Colon (tissue), 2 donors: ENCODE measurements around the gene PTPN14.

ENCODE experiments used
- FAIRE-seq: peaks from 2 replicates; lab custom pipeline; 2012; peaks lifted over from hg19 to GRCh38; lab: Jason Lieb, UNC
- donor health status: control.
- donor health status: control.

The PTPN14 gene

DNA sequence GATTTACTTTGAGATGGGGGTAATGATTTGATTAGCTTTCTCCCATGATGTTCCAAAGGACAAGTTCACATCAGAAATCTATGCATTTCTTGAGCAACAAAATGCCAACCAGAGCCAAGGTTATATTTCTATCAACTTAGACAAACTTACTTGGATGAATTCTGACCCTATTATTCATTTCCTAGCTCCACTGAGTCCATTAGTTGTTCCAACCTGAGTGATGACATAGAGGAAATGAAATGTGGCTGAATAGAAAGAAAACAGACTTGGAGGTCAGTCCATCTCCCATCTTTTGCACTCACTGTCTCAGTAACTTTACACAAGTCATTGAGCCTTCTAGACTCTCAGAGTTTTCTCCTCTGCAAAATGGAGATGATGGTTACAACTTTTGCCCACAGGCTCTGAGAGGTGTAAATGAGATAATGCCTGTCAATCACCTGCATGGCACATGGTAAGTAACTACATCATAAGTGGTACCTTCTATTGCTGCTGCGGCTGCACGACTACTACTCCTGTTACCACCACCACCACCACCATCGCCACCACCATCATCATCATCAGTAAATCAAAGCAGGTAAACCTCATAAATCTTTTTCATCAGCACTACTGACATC lies 98.2 kb downstream of the PTPN14 start:
- no peak for FAIRE-seq

DNA sequence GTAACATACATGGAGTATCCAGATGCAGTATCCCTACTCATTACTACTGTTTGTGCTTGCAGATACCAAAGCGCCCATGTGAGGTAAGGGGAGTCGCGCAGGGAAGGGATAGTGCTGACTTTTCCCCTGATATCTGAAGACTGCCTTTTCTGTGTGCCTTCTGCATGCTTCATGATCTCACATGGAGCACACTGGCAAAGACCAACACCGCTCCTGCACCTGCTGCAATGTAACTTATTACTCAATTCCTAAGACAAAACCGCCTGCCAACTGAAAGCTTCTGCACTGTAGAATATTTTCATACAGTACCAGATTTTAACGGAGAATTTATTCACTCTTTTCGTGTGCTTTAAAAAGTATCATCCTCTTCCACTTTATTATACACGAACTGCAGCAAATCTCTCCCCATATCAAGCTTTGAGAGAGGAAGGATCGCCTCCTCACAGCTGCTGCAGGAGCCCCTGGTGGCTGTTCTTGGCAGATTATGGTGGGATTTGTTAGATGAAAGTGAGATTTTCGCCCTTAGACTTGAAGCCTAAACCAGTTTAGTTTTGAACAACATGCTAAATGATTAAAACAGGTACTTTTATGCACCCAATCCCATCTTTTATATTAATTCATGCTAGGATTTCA lies 99.1 kb downstream of the PTPN14 start:
- no peak for FAIRE-seq

DNA sequence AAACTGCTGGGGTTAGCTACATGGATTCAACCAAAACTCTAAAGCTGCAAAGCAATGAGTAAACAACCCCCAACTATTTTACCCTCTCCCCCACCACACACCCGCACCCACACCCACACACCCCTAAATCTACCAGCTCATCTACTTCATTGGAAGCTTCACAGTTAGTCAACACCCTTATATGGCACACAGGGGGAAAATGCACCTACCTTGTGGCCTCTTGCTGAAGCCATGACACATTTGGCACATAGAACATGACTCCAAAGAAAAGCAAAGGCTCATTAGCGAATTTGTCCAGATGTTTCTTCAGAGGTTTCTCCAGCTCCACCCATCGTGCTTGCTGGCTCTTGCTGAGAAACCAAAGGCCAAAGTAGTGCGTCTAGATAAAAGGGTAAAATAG lies 99.8 kb downstream of the PTPN14 start:
- no peak for FAIRE-seq

DNA sequence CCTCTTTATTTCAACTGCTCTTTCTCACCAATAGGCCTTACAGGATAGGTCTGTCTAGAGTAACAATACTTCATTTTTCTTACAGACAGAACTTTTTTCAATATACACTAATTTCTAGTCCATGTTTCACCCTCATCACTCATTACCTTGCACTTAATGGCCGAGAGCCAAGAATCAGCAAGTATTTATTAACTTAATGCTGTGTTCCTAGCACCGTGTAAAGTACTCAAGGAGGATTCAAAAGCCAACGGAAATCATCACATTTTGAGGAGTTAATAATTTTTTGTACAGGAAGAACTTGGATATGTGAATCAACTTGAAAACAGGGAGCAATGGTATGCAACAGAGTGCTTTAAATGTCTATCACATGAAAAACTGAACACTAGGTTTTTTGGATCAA lies 102.0 kb downstream of the PTPN14 start:
- no peak for FAIRE-seq

DNA sequence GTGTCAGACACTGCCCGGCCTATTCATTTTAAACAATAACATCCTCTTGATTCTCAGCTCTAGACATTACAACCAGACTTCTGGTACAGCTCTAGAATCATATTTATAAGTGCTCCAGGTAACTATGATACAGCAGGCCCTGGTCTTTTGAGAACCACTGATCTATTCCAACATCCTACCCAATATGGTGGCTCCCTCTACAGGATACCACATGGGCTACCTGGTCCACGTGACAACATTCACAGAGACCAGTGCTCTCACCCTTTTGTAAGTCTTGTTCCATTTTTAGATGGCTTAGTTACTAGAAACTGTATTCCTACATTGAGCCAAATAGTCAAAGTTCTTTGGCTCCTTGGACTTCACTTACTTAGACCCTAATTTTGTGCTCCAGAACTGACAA lies 102.9 kb downstream of the PTPN14 start:
- no peak for FAIRE-seq

DNA sequence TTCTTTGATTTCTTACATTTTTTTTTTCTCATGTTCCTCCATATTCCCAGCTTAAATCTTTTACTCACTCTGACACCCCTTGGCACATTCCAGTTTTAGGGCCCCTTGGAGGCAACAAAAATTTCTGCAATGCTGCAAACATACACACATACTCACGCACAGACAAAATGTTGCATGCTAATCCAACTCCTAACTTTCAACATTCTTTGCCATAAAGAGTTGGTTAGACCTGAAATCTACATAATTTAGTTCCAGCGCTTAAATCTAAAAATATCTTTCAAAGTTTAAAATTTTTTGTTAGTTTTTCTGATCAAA lies 103.9 kb downstream of the PTPN14 start:
- FAIRE-seq, result no peak

DNA sequence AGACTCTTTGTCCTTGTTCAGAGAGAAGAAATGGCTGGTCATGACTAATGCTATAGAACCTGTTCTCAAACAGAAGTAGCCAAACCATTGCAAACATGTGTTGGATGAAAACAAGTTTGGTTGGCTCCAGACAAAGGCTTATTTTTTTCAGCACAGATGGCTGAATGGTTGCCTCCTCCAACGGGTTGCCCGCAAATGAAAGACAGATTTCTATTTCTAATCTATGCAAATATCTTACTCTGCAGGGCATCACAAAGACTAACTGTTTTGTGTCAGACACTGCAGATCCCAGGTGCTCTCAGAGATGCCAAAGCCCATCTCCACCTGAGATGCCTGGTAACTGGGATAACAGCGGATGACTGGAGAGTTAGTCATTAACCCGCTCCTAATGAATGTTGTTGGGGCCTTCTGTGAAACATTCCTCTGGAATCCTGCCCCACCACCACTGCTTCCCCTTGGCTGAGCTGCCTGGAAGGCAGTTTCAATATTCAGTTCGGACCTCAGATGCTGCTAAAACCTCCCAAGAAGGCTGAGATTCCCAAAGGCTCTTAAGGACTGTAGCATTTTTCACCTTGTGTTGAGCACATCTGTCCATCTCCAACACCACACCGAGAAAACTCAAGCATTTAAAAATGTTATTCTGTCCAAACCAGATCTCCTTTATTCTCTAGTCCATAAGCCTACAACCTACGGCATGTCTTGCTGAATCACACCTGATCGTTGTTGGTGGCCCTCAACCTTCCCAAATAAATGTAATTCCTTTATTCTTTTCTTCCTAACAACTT lies 104.4 kb downstream of the PTPN14 start:
- no peak for FAIRE-seq

DNA sequence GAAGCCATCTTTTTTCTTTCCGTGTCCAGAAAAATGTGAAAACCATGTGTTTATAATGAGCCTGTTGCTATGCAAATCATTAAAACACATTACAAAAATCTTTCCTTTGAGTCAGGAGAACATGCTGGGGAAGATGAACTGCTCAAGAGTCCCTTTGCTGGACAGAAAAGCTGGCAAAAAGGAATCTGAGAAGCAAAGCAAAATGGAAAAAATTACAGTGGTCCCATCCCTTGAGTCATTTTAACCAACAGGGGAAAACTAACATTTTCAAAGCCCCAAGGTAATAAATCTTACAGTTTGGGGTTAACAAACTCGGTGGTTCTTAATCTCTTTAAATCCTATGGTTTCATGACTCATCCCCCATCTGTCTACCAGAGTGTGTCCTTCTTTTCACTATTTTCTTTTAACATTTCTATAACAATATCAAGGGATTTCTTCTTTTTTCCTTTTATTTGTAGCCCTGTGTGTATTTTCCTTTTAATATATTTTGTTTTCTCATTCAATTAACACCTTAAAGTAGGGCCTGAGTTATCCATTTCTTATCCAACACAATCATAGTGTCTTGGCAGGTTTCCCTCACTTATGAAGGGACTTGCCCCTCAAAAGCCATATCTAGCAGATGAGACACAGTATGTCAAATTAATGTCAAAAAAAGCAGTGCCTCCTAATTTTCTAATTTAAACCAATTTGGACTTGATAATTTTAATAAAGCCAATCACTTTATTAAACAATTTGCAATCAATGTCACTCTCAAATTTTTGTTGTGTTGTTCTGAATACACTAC lies 105.4 kb downstream of the PTPN14 start:
- FAIRE-seq, result no peak

DNA sequence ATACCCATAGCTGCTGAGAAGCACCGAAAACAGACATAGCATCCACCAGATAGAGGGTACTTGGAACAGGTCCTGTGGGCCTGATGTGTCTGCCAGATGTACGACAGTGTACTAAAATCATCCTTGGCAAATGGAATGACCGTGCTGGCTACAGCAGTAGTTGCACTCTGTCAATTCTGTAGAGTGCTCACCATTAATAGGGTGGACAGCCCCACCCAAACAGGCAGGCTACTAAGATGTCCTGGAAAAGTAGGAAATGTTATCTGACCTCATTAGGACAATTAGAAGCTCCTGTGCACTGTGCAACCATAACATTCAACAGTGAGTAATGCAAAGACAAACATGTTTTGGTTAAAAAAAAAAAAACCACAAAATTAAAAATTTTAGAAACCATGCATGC lies 106.2 kb downstream of the PTPN14 start:
- no peak for FAIRE-seq

DNA sequence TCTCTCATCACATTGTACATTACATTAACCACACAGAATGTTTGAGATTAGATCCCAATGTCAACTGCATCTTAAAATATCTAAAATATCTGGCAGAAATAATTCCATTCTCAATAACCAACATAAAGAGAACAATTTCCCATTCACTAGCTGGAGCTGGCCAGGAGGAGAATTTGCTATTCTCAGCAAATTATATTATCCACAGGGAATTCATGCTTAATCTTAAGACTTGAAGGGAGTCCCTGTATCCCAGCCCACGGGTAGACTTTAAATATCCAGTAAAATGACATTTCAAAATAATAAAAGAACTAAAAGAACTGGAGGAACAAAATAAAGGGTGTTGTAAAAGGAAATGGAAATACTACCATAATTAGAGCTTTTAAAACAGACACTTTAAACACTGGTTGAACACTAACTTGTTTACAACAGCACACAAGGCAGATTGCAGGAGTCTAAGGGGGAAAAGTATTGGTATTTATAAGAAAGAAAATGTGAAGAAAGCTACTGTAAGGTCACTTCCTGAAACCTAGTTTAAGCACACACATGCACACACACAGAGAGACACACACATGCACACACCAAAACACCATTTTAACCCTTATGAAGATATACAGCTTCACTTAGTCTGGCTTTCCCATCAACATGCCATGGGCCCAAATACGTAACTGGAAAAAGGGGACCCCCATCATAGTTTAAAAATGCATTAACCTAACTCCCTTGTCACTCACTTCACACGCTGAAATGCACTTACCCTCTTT lies 107.0 kb downstream of the PTPN14 start:
- FAIRE-seq, result no peak

DNA sequence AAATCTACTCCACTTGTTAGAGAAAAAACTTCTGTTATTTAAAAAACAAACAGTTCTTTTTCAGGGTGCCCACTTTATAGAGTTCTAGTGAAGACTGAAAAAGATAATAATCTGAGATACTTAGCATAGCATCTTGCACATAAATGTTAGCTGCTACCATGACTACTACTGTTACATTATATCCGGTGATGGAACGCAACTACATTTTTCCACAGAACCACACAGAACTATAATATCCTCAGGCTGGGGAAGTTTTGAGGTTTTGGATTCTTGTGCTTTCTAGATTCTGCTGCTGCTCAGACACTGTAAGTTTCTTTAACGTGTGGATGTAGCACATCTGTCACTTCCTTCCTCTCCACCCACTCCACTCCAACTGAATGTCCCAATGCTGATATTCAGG lies 110.3 kb downstream of the PTPN14 start:
- no peak for FAIRE-seq

DNA sequence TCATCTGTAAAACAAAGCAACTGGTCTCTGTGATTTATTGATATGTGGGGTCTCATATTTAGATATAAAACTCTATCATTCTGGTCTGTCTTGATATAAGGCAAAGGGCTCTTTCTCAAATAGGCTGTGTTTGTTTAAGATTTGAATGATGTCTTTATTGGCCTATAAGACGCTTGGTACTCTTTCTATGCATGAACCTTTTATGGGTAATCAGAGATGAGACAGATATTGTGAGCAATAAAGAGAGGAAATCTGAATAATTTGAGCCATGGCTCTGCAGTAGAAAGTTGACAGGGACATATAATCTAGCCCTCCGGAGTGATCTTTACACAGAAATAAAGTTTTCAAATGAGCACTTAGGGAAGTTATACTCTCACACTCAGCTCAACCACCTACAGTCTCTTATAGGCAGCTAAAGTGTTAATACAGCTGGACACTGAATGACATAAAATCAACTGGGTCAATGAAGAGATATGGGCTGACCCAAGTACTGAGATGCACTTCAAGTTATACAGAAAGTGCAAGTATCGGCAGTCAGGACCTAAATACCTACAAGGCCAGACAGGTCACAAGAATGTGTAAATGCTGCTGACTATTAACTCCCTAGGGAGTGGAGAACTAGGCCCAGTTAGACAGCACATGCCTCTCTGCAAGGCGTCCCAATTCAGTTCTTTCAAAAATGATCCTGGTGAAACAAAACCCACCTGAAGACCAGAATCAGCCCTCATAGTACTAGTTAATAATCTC lies 111.0 kb downstream of the PTPN14 start:
- no peak for FAIRE-seq

DNA sequence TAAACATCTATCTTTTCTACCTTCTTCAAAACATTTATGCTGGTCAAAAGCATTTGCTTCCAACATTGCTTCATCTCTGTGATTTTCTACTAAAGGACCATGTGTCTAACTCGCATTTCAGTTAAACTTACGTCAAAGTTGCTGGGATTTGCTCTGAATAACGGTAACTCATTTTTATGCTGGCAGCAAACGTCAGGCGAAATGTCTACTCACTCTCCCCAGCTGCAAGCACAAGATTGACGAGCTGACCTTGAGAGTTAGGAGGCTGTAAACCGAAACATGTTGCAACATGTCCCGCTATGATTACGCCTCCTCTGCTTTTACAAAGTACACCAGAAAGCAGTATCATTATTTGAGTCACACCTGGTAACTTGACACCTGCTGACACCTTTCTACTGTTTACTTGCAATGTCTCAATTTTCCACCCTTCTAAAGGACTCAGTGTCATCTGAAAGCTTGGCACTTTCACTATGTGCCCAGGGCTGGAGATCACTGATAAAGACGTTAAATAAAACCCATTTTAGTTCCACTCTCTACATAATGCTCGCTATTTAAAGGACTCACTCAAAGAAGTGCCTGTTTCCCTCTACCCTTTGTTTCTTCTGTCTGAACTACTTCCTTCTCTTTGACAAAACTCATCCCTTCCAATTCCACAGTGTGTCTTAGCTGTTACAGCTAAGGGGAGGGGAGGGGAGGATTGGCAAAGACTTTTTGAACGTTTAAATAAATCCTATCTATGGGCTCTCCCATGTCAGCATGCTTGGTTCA lies 111.9 kb downstream of the PTPN14 start:
- FAIRE-seq, result no peak

DNA sequence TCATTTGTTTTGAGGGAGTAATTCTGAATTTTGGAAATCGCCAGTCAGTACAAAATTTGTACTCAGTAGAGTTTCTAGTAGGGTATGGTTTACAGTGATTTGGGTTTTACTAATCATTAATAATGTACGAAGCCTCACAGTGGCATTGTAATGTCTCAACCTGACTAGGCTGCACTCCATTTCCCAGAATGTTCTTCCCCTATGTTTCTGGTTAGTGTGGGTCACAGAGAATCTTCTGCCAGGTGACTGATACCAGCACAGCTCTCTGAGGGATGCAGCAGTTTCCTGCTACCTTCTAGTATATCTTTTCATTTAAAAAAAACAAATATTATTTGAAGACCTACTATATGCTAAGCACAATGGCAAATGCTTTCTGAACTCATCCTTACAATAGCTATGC lies 112.9 kb downstream of the PTPN14 start:
- FAIRE-seq, result no peak

DNA sequence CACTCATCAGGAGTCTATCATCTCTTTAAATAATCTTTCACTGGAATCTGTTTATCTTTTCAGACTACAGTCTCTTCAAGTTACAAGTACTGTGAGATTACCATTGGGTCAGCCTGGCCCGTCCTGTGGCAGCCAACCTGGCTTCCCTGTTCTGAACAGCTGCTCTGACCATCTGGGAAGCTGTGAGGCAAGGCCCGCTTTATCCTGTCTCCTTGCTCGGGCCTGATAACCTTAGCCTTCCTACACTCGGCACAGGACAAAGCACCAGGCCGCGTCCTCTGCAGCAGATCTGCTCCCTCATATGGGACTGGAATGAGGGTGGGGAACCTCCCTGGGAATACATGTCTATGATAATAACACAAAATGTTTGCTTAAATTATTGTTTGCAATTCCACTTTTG lies 113.3 kb downstream of the PTPN14 start:
- no peak for FAIRE-seq

DNA sequence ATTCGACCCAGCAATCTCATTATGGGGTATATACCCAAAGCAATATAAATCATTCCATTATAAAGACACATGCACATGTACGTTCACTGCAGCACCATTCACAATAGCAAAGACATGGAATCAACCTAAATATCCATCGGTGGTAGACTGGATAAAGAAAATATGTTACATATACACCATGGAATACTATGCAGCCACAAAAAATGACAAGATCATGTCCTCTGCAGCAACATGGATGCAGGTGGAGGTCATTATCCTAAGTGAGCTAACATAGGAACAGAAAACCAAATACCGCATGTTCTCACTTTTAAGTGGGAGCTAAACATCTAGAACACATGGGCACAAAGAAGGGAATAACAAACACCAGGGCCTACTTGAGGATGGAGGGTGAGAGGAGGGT lies 115.5 kb downstream of the PTPN14 start:
- no peak for FAIRE-seq

DNA sequence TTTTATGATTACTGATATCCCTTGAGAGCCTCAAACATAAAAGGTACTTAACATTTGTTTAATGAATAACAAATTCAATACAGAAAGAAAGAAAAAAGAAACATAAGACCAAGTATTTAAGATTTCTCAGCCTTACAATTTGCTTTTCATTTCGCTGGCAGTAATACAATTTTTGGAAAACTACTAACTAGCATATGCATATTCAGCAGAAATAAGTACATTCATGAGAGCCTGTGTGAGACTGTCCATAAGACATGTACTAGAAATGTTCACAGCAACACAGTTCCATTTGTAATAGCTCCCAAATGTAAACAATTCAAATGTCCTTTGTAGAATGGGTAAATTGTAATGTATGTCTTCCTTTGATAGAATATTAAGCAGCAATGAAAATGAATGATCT lies 119.2 kb downstream of the PTPN14 start:
- no peak for FAIRE-seq

DNA sequence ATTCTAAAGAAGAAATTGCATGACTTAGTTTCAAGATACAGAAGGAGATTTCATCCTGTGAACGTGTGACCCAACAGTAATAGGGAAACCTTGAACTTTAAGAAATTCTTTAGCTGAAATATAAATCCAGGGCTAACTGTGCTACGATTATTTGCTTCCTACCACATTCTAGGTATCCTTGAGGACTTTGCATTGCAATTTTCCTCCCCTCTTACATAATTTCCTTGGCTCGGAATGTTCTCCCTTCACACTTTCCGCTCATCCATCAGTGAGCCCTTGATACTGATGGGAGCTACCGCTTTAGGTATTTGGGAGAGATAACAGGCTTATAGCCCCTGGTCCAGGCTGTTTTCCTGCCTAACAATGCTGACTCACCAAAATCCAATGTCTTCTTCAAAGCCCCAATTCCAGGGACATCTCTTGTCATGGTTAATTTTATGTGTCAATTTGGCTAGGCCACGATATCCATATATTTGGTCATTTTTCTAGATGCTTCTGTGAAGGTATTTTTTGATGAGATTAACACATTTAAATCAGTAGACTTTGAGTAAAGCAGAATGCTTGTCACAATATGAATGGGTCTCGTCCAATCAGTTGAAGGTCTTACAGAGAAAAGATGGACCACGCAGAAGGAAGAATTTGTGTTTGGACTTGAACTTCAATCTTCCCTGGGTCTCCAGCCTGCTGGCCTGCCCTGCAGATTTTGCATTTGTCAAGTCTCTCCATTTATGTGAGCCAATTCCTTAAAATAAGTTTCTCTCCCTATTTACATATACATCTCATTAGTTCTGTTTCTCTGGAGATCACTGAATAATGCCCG lies 121.2 kb downstream of the PTPN14 start:
- FAIRE-seq, result no peak

DNA sequence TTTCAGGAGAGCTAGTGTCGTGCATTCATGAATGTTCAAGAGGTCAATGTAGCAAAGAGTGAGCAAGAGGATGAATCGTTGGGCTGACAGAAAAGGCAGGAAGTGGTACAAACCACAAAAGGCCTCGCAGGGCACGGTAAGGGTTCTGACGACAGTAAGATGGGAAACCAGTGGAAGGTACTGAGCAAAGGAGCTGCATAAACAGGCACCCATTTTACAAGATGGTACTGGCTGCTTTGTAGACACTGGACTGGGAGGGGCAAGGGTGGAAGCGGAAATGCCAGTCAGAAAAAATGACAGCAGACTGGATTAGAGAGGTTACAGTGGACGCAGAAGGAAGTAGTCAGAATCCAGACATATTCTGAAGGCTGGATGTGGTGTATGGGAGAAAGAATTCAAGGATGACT lies 123.5 kb downstream of the PTPN14 start:
- no peak for FAIRE-seq

DNA sequence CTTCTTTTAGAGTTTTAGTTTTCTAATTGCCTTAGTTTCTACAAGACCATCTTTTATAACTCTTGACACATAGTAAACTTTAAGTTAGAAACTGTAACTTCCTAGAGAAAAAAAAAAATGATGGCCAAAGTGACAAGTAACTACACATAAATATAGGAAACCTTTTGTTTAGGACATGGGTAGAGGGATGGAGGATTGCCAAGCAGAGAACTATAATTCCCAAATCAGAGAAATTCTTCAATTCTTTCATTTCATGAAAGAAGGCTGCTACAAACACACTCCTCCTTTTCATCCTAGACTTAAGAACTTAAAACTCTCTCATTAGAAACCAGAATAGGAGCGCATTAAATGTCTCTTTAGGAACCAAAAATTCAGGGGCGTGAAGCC lies 125.0 kb downstream of the PTPN14 start:
- FAIRE-seq, result no peak
